Activated naive CD8-positive, alpha-beta T cell treated with anti-CD3 and anti-CD28 coated beads for 36 hours (primary cell): ENCODE data around the gene RARRES1. TPM values are rescaled to one million over a fixed set of nuclear protein-coding genes. Genes with fewer than 3 reads are reported as not detected.

Experiments used
- DNase-seq: peaks from one replicate; pipeline ENCODE4 v3.0.0; 2021
- H3K27ac Mint-ChIP-seq: one replicate; pipeline ENCODE4 v1.8.0; 2022; ENCODE audit warnings: mild to moderate bottlenecking, moderate library complexity, mixed read lengths
- H3K27me3 Mint-ChIP-seq: one replicate; pipeline ENCODE4 v1.8.0; 2022; ENCODE audit warnings: mild to moderate bottlenecking, mixed read lengths
- H3K36me3 Mint-ChIP-seq: one replicate; pipeline ENCODE4 v1.8.0; 2021; ENCODE audit warnings: mild to moderate bottlenecking, mixed read lengths
- H3K4me1 Mint-ChIP-seq: one replicate; pipeline ENCODE4 v1.8.0; 2021; ENCODE audit warnings: mixed read lengths
- H3K4me3 Mint-ChIP-seq: one replicate; pipeline ENCODE4 v1.8.0; 2022; ENCODE audit warnings: mild to moderate bottlenecking, moderate library complexity, mixed read lengths
- H3K9me3 Mint-ChIP-seq: one replicate; pipeline ENCODE4 v1.8.0; 2022; ENCODE audit warnings: mixed read lengths
- total RNA-seq, 2 experiments: library from RNA; stranded (reverse); gene quantifications; one replicate each; pipeline ENCODE4 v1.2.3, GENCODE V29; 2021

RARRES1 gene
- total RNA-seq, 2 experiments from 2014 or later = not detected

DNA sequence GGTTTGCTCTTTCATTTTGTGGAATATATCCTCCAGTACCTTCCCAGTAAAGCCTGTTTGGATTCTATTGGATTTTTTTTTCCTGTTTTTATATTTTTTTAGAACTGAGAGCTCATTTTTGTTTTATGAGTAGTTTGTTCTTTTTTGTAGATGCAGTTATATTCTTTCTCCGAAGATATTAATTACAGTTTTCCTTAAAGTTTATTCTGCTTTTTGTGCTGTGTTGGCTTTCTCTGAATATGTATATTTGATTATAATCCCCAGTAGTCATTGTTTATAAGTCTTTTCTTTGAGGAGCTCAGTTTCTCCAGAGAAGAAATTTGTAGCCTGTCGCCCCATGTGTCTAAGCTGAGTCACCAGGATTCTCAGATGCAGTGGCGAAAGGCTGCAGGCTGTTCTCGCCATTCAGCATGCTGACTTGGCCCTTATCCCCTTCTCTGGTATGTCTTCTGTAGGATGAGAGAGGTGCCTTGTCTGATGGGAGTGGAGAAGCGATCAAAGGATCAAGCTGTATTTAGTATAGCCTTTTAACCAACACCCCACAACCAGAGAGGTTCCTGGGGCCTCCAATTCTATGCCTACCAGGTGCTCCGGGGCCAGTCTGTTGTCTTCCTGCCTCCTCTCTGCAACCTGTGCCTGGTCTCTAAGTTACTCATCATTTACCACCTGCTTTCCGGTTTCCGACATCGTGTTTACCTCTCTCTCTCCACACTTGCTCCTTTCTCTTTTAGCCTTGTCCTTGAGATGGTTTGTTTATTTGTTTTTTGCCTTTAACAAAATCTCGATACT, 37.9 kb upstream of the RARRES1 start:
- H3K4me1 Mint-ChIP-seq = no peaks in the 10 kb centered on the region
- no peak overlapping the region for H3K4me3 Mint-ChIP-seq
- H3K9me3 Mint-ChIP-seq = no peaks in the 10 kb centered on the region
- H3K27me3 Mint-ChIP-seq = no peaks in the 10 kb centered on the region
- no peak for DNase-seq
- no peaks in the 10 kb centered on the region for H3K36me3 Mint-ChIP-seq
- no peak overlapping the region for H3K27ac Mint-ChIP-seq

DNA sequence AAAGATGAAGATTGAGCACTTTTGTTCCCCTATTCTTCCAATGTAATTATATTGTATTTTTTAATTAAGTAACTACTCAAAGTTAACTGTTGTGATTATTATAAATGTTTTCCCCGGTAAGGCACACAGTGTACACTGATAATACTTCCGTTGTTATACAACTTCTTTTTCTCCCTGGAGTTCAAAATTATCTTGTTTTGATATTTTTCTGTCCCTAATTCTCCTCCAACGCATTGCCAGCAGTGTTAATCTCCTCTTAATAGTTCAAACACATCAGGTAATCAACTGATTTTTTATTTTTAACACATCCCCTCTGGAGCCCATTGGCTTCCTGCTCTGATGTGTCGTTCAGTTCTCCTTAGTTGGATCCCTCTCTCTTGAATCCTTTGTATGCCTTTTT, 37.3 kb upstream of the RARRES1 start:
- Mint-ChIP-seq H3K4me1 (no peaks in the 10 kb centered on the region), H3K27me3 (no peaks in the 10 kb centered on the region), H3K27ac (no peak overlapping the region), H3K9me3 (no peaks in the 10 kb centered on the region), H3K36me3 (no peaks in the 10 kb centered on the region), H3K4me3 (no peak overlapping the region)
- no peak for DNase-seq

DNA sequence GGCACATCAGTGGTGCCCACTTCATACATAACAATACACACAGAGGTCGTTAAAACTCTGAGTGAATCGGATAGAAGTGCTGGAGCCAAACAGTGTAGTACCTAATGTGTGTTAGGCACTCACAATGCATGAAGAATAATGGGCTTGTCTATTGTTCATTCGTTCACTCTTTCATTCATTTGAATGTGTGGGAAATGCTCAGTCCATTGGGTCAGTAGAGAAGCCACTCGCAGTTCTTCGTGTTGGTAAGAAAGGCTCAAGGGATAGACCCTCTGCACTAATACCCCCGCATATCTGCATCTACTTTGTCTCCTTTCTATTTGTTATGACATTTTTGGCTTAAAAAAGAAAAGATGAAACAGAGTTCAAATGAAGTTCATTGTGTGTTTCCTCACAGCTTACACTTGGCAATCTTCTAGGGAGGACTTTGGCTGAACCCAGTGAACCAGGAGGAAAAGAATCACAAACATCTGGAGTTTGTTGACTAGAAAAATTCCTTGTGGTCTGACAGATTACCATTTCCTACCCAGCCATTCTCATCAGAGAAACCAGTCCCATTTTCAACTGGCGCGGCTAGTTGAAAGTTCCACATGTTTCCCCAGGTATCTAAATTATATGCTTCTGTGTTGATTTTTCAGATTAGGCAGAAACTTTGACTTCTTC, 36.8 kb upstream of the RARRES1 start:
- no peak overlapping the region for H3K27ac Mint-ChIP-seq
- no peaks in the 10 kb centered on the region for H3K27me3 Mint-ChIP-seq
- H3K36me3 Mint-ChIP-seq = no peaks in the 10 kb centered on the region
- DNase-seq = no peak
- no peaks in the 10 kb centered on the region for H3K4me1 Mint-ChIP-seq
- no peak overlapping the region for H3K4me3 Mint-ChIP-seq
- H3K9me3 Mint-ChIP-seq = no peaks in the 10 kb centered on the region

DNA sequence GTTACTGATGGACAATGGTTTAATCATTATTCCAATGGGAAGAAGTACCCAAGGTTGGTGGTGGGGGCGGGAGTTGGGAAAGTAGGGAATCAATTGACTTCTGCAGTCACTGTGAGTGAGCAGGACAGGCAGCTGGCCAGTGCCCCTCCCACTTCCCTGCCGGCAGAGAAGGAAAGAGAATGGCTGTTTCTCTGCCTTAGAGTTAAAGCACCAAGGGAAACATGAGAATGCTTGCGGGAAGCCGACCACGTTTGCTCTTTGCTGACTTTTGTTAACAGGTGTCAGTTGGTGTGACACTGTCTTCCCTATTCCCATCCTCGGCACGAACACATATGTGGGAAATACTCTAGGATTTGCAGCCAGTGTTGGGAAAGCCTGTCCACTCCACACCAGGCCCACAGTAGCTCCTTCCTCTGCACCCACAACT, 36.1 kb upstream of the RARRES1 start:
- DNase-seq = no peak
- Mint-ChIP-seq H3K9me3 (no peaks in the 10 kb centered on the region), H3K27me3 (no peaks in the 10 kb centered on the region), H3K4me3 (no peak overlapping the region), H3K27ac (no peak overlapping the region), H3K36me3 (no peaks in the 10 kb centered on the region), H3K4me1 (no peaks in the 10 kb centered on the region)

DNA sequence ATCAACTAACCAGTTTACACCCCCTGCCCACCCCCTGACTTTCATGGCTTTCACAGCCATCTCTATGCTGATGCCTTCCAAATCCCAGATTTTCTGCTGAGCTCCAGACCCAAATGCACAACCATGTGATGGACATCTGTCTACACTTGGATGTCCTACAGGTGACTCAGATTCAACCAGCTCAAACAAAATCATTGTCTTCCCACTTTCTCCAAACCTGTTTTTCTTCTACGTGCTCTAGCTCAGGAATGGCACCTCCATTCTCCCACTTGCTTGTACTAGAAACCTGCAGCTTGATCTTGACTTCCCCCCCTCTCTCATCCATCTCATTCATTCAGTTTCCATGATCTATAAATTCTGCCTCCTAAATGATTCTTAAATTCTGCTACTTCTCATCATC, 34.1 kb upstream of the RARRES1 start:
- Mint-ChIP-seq H3K36me3 (no peaks in the 10 kb centered on the region), H3K27me3 (no peaks in the 10 kb centered on the region)

DNA sequence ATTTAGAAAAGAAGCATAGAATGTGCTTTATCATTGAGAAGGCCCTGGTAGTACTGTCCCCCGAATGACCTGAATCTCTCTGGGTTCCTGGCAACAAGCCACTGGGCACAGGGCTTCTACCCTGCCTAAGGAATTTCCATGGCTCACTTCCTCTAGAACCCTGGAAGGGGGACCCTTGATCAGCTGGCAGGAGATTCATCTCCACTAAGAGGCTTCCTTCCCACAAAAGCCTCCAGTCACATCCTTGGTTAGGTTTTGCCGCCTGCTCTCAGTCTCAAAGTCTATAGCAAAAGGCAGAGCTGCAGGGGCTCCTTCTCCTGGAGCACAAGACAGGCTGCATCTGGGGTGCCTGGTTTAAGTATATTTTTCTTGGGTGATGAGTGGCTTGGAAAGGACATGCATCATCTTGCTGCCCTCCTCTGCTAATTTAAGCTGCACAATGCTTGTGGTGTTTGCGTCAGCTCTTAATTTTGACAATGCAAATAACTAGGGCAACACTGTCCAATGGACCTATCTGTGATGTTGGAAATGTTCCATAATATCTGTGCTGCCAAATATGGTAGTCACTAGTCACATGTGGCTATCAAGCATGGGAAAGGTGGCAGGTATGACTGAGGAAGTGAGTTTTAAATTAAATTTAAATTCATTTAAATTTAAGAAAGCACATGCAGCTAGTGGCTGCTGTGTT, 33.4 kb upstream of the RARRES1 start:
- Mint-ChIP-seq H3K4me1 (no peaks in the 10 kb centered on the region), H3K27me3 (no peaks in the 10 kb centered on the region), H3K9me3 (no peaks in the 10 kb centered on the region), H3K27ac (no peak overlapping the region), H3K36me3 (no peaks in the 10 kb centered on the region), H3K4me3 (no peak overlapping the region)
- no peak for DNase-seq

More for the DNA sequence above, 34.1 kb upstream of the RARRES1 start:
- DNase-seq = no peak
- no peaks in the 10 kb centered on the region for H3K4me1 Mint-ChIP-seq
- no peak overlapping the region for H3K4me3 Mint-ChIP-seq
- H3K9me3 Mint-ChIP-seq = no peaks in the 10 kb centered on the region
- no peak overlapping the region for H3K27ac Mint-ChIP-seq

DNA sequence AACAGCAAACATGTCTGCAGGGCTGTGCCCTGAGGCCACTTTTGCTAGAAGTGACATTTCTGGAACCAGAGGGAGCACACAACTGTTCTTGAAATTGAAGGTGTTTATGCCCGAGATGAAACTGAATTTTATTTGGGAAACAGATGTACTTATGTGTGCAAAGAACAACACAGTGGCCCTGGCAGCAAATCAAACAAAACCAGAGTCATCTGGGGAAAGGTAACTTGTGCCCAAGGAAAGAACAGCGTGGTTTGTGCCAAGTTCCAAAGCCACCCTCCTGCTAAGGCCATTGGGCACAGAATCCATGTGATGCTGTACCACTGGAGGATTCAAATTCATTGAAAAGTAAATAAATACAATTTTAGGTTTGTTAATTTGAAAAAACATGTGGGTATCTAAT, 31.2 kb upstream of the RARRES1 start:
- no peaks in the 10 kb centered on the region for H3K9me3 Mint-ChIP-seq
- H3K4me1 Mint-ChIP-seq = no peaks in the 10 kb centered on the region
- no peak for DNase-seq
- H3K27me3 Mint-ChIP-seq = no peaks in the 10 kb centered on the region
- no peaks in the 10 kb centered on the region for H3K36me3 Mint-ChIP-seq
- no peak overlapping the region for H3K27ac Mint-ChIP-seq
- no peak overlapping the region for H3K4me3 Mint-ChIP-seq

DNA sequence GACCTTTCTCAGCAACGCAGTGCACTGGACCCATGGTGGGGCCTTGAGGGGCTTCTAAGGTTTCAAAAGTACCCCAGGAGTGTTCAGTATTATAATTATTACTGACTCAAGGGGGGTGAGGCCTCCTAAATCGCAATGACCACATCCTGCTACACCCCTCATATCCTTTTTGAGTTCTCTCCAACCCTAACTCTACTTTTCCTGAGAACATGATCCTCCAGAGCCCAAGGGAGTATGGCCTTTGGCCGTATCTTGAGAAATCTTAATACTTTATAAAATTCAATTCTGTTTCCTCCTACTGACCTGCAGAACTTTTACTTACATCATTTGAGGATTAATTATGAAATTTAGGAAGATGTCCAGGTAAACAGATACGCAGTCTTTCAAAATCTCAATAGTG, 30.4 kb upstream of the RARRES1 start:
- Mint-ChIP-seq H3K36me3 (no peaks in the 10 kb centered on the region), H3K27ac (no peak overlapping the region), H3K4me1 (no peaks in the 10 kb centered on the region), H3K4me3 (no peak overlapping the region), H3K27me3 (no peaks in the 10 kb centered on the region), H3K9me3 (no peaks in the 10 kb centered on the region)
- DNase-seq = no peak

DNA sequence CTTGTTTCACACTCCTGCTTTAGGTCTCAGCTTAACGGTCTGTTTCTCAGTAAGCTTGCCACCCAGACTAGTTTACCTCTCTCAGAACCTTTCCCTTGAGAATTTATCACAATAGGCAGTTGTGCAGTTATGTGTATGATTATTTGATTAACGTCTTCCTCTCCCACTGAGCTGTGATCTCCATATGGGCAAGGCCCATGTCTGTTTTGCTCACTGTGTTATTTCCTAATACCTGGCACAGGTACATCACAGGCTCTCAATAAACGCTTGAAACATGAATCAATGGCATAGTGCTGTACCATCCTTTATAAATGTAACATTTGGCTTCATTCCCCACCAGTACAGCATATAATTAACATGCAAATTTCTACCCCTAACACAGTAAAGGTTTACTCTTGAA, 29.1 kb upstream of the RARRES1 start:
- H3K4me1 Mint-ChIP-seq = no peaks in the 10 kb centered on the region
- DNase-seq = no peak
- H3K27me3 Mint-ChIP-seq = no peaks in the 10 kb centered on the region
- H3K9me3 Mint-ChIP-seq = no peaks in the 10 kb centered on the region
- no peak overlapping the region for H3K27ac Mint-ChIP-seq
- no peaks in the 10 kb centered on the region for H3K36me3 Mint-ChIP-seq
- H3K4me3 Mint-ChIP-seq = no peak overlapping the region

- H3K27ac Mint-ChIP-seq = no peak overlapping the region
- no peaks in the 10 kb centered on the region for H3K4me1 Mint-ChIP-seq
- no peaks in the 10 kb centered on the region for H3K27me3 Mint-ChIP-seq
- H3K36me3 Mint-ChIP-seq = no peaks in the 10 kb centered on the region
- no peaks in the 10 kb centered on the region for H3K9me3 Mint-ChIP-seq
- no peak overlapping the region for H3K4me3 Mint-ChIP-seq
- DNase-seq = no peak
Measured at GRCh38 chr3:158755421-158755820, 23.2 kb upstream of the RARRES1 start.

DNA sequence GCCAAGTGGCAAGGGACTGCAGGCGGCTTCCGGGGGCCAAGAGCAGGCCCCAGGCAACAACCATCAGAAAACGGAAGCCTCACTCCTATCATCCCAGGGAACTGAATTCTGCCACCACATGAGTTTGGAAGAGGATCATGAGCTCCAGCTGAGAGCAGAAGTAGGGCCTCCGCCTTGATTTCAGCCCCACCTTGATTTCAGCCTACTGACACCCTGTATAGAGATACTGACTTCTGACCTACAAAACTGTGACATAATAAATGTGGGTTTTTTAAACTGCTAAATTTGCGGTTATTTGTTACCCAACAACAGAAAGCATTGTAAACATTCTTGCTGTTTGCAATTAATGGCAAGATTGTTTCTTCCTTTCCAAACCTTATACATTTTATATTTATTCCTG, 21.6 kb upstream of the RARRES1 start:
- Mint-ChIP-seq H3K27ac (no peak overlapping the region), H3K9me3 (no peaks in the 10 kb centered on the region), H3K4me3 (no peak overlapping the region), H3K4me1 (no peaks in the 10 kb centered on the region), H3K36me3 (peaks cover 2% of the 10 kb centered on the region), H3K27me3 (no peaks in the 10 kb centered on the region)
- no peak for DNase-seq

- H3K27ac Mint-ChIP-seq = no peak overlapping the region
- no peaks in the 10 kb centered on the region for H3K9me3 Mint-ChIP-seq
- no peak for DNase-seq
- H3K36me3 Mint-ChIP-seq = peaks cover 3% of the 10 kb centered on the region
- H3K4me3 Mint-ChIP-seq = no peak overlapping the region
- H3K4me1 Mint-ChIP-seq = no peaks in the 10 kb centered on the region
- no peaks in the 10 kb centered on the region for H3K27me3 Mint-ChIP-seq
Measured at GRCh38 chr3:158751316-158751715, 19.1 kb upstream of the RARRES1 start.

- Mint-ChIP-seq H3K27ac (no peak overlapping the region), H3K27me3 (no peaks in the 10 kb centered on the region), H3K4me1 (no peaks in the 10 kb centered on the region), H3K9me3 (no peaks in the 10 kb centered on the region), H3K4me3 (no peak overlapping the region), H3K36me3 (peaks cover 3% of the 10 kb centered on the region)
- DNase-seq = no peak
Measured at GRCh38 chr3:158750016-158750415, 17.8 kb upstream of the RARRES1 start.

GRCh38 chr3:158749526-158749925, 17.3 kb upstream of the RARRES1 start:
- Mint-ChIP-seq H3K9me3 (no peaks in the 10 kb centered on the region), H3K4me1 (no peaks in the 10 kb centered on the region), H3K36me3 (peaks cover 3% of the 10 kb centered on the region), H3K27me3 (no peaks in the 10 kb centered on the region), H3K27ac (no peak overlapping the region), H3K4me3 (no peak overlapping the region)
- DNase-seq = no peak

GRCh38 chr3:158748237-158748828, 16.1 kb upstream of the RARRES1 start:
- Mint-ChIP-seq H3K36me3 (peaks cover 10% of the 10 kb centered on the region), H3K27me3 (no peaks in the 10 kb centered on the region), H3K4me3 (no peak overlapping the region), H3K27ac (no peak overlapping the region), H3K4me1 (no peaks in the 10 kb centered on the region), H3K9me3 (no peaks in the 10 kb centered on the region)
- DNase-seq = no peak
